HG02798 (cell line): ENCODE measurements around the gene CLDN20.
"Not testable (repeated sequence)": the region's sequence is repeated elsewhere in the genome, so short reads cannot be mapped to it uniquely, and the experiment has no call there.

Experiments
- ATAC-seq: cut with Tn5 transposase; IDR thresholded peaks from one replicate; pipeline ENCODE4 v1.9.1; 2021; ENCODE audit warnings: mild to moderate bottlenecking; ENCODE audit not compliant: unreplicated experiment, poor library complexity

Gene CLDN20

GRCh38 chr6:155306958-155307357 is 43.1 kb downstream of the CLDN20 start:
- ATAC-seq: no peak

GRCh38 chr6:155309150-155309549 is 45.3 kb downstream of the CLDN20 start:
- no peak for ATAC-seq

GRCh38 chr6:155310596-155310995 is 46.8 kb downstream of the CLDN20 start:
- no peak for ATAC-seq

- no peak for ATAC-seq
These were observed 47.3 kb downstream of the CLDN20 start for GRCh38 chr6:155311086-155311485.

- ATAC-seq: no peak
These were observed 47.8 kb downstream of the CLDN20 start for GRCh38 chr6:155311583-155311982.

- ATAC-seq: not testable (repeated sequence)
These were observed 49.1 kb downstream of the CLDN20 start for GRCh38 chr6:155312950-155313349.

GRCh38 chr6:155313602-155314091 is 49.8 kb downstream of the CLDN20 start:
- peak; percentile 6 for ATAC-seq

GRCh38 chr6:155314092-155314772 is 50.4 kb downstream of the CLDN20 start, which contains the start of gene TFB1M:
TFB1M (minus strand) TSS chr6:155314484; CDS start chr6:155314428, 56 bp downstream.
- peak; percentile 98 for ATAC-seq

- peak; percentile 47 for ATAC-seq
These were observed 51.1 kb downstream of the CLDN20 start for GRCh38 chr6:155314773-155315515.

GRCh38 chr6:155315516-155315871 is 51.7 kb downstream of the CLDN20 start:
- ATAC-seq: no peak

GRCh38 chr6:155316419-155316818 is 52.6 kb downstream of the CLDN20 start:
- no peak for ATAC-seq

GRCh38 chr6:155317186-155317585 is 53.4 kb downstream of the CLDN20 start:
- no peak for ATAC-seq

- ATAC-seq: peak; percentile 60
These were observed 56.1 kb downstream of the CLDN20 start for GRCh38 chr6:155319902-155320301.

GRCh38 chr6:155324172-155324571 is 60.4 kb downstream of the CLDN20 start:
- no peak for ATAC-seq

- no peak for ATAC-seq
These were observed 61.2 kb downstream of the CLDN20 start for GRCh38 chr6:155324993-155325392.

GRCh38 chr6:155325700-155326516 is 62.1 kb downstream of the CLDN20 start:
- ATAC-seq: no peak
